Immature natural killer cell (primary cell): Measurements from ENCODE around the gene ATG7. TPM values are rescaled to one million over a fixed set of nuclear protein-coding genes. Genes with fewer than 3 reads are reported as not detected.
"Not testable (repeated sequence)": the region's sequence is repeated elsewhere in the genome, so short reads cannot be mapped to it uniquely, and the experiment has no call there.

Source experiments
- DNase-seq, 3 donors: peaks; one replicate each; pipeline ENCODE4 v3.0.0; 2022; ENCODE audit warnings: mixed read lengths in 1 of 3
- H3K27ac Mint-ChIP-seq, 6 donors: one replicate each; pipeline ENCODE4 v1.8.0; 2020; ENCODE audit warnings: mixed read lengths in 6 of 6, mild to moderate bottlenecking in 5 of 6, inconsistent platforms in 4 of 6, moderate library complexity in 3 of 6
- H3K27me3 Mint-ChIP-seq, 3 donors: one replicate each; pipeline ENCODE4 v1.8.0; 2020 to 2021; ENCODE audit warnings: low read depth in 3 of 3, mild to moderate bottlenecking in 3 of 3, mixed read lengths in 3 of 3, moderate library complexity in 3 of 3, inconsistent platforms in 1 of 3
- H3K36me3 Mint-ChIP-seq, 3 donors: one replicate each; pipeline ENCODE4 v1.8.0; 2020; ENCODE audit warnings: mixed read lengths in 3 of 3, inconsistent platforms in 2 of 3, mild to moderate bottlenecking in 2 of 3
- H3K4me1 Mint-ChIP-seq, 2 donors: one replicate each; pipeline ENCODE4 v1.8.0; 2020; ENCODE audit warnings: inconsistent platforms in 2 of 2, mild to moderate bottlenecking in 2 of 2, mixed read lengths in 2 of 2, moderate library complexity in 1 of 2
- H3K4me3 Mint-ChIP-seq, 5 donors: one replicate each; pipeline ENCODE4 v1.8.0; 2020; ENCODE audit warnings: mild to moderate bottlenecking in 5 of 5, mixed read lengths in 5 of 5, inconsistent platforms in 3 of 5, moderate library complexity in 3 of 5
- H3K9me3 Mint-ChIP-seq, 6 donors: one replicate each; pipeline ENCODE4 v1.8.0; 2020; ENCODE audit warnings: mild to moderate bottlenecking in 6 of 6, mixed read lengths in 6 of 6, inconsistent platforms in 4 of 6, moderate library complexity in 3 of 6
- polyA plus RNA-seq, 3 donors: library from polyadenylated mRNA; unstranded; fragments of 300-500 nt; fragmentation: Illumina TruSeq; gene quantifications; one replicate each; pipeline ENCODE4 v1.2.3, GENCODE V29; 2021

ATG7 gene
- polyA plus RNA-seq, 3 donors from 2014 or later = 12.9 to 22.1 (median 14.0) TPM

GRCh38 chr3:11447584-11448200 is 175.5 kb downstream of the ATG7 start:
- Mint-ChIP-seq H3K4me3 (no peak overlapping the region), H3K27ac (no peak overlapping the region), H3K9me3 (no peaks in the 10 kb centered on the region), H3K4me1 (no peaks in the 10 kb centered on the region), H3K27me3 (no peaks in the 10 kb centered on the region), H3K36me3 (peaks cover 11 to 21% (median 15%) of the 10 kb centered on the region in 3 donors)
- DNase-seq = no peak

DNA sequence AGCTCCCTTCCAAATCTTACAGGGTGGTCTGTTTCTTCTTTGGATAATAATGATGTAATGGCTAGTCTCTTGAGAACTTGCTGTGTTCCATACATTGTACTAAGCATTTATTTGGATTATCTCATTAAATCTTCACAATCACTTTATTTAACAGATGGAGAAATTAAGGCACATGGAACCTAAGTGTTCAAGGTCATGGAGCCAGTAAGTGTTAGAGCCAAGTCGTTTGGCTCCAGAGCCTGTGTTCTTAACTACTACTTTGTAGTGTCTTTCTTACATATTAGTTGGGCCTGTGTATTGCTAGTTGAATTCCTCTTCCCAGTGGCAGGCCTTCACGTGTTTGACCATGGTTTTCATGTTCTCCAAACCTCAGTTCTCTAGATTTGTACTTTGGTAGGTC is 177.8 kb downstream of the ATG7 start:
- no peak for DNase-seq
- Mint-ChIP-seq H3K27me3 (no peaks in the 10 kb centered on the region), H3K36me3 (peaks cover 7 to 17% (median 11%) of the 10 kb centered on the region in 3 donors), H3K9me3 (no peaks in the 10 kb centered on the region), H3K4me3 (no peak overlapping the region), H3K27ac (no peak overlapping the region), H3K4me1 (no peaks in the 10 kb centered on the region)

DNA sequence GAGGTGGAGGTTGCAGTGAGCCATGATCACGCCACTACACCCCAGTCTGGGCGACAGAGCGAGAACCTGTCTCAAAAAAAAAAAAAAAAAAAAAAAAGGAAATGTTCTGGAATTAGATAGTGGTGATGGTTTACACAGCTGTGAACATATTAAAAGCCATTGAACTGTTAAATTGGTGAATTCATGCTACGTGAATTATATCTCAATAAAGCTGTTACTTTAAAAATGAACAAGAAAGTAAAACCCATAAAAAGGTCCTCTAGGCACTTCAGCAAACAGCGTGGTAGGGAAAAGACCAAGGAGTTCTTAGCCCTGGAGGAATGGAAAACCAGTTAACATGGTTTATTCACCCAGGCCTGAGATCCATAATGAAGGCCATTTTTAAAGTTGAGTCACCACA is 180.1 kb downstream of the ATG7 start:
- no peaks in the 10 kb centered on the region for H3K4me1 Mint-ChIP-seq
- H3K9me3 Mint-ChIP-seq = no peaks in the 10 kb centered on the region
- no peak overlapping the region for H3K27ac Mint-ChIP-seq
- DNase-seq = no peak
- H3K27me3 Mint-ChIP-seq = peaks cover 0 to 2% (median 0%) of the 10 kb centered on the region in 3 donors
- no peak overlapping the region for H3K4me3 Mint-ChIP-seq
- peaks cover 3 to 8% (median 6%) of the 10 kb centered on the region in 3 donors for H3K36me3 Mint-ChIP-seq

- no peaks in the 10 kb centered on the region for H3K9me3 Mint-ChIP-seq
- H3K4me3 Mint-ChIP-seq = no peak overlapping the region
- H3K27me3 Mint-ChIP-seq = peaks cover 0 to 2% (median 0%) of the 10 kb centered on the region in 3 donors
- no peak overlapping the region for H3K27ac Mint-ChIP-seq
- H3K4me1 Mint-ChIP-seq = no peaks in the 10 kb centered on the region
- H3K36me3 Mint-ChIP-seq = peaks cover 3 to 6% (median 5%) of the 10 kb centered on the region in 3 donors
- no peak for DNase-seq
Measured at GRCh38 chr3:11452885-11453847, 181.0 kb downstream of the ATG7 start.

- H3K36me3 Mint-ChIP-seq = no peaks in the 10 kb centered on the region
- DNase-seq = no peak
- no peak overlapping the region for H3K4me3 Mint-ChIP-seq
- peaks cover 0 to 2% (median 0%) of the 10 kb centered on the region in 3 donors for H3K27me3 Mint-ChIP-seq
- H3K4me1 Mint-ChIP-seq = no peaks in the 10 kb centered on the region
- H3K9me3 Mint-ChIP-seq = no peaks in the 10 kb centered on the region
- H3K27ac Mint-ChIP-seq = peak overlapping the region in 1 of 6 donors; percentile 52
Measured at GRCh38 chr3:11455956-11456355, 183.8 kb downstream of the ATG7 start.

DNA sequence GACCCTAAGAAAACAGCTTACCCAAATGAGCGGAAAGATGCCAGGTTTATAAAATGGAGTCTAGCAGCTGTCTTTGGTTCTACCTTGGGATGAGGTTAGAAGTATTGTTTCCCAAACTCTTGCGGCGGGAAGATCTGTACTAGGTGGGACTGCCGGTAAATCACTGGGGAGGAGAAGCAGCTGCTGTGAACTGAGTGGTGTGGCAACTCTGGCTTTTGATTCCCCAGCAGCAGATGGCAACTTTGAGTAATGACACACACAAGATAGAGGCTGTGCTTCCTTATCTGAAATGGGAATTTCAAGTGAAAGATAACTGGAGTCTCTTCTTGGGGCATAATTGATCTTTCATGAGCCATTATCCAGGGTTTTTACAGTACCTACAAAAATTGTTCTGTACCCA is 184.9 kb downstream of the ATG7 start:
- DNase-seq = no peak
- peaks cover 0 to 2% (median 0%) of the 10 kb centered on the region in 3 donors for H3K27me3 Mint-ChIP-seq
- H3K4me1 Mint-ChIP-seq = no peaks in the 10 kb centered on the region
- no peaks in the 10 kb centered on the region for H3K9me3 Mint-ChIP-seq
- no peak overlapping the region for H3K27ac Mint-ChIP-seq
- H3K4me3 Mint-ChIP-seq = no peak overlapping the region
- no peaks in the 10 kb centered on the region for H3K36me3 Mint-ChIP-seq

GRCh38 chr3:11459186-11459824 is 187.1 kb downstream of the ATG7 start:
- Mint-ChIP-seq H3K27me3 (peaks cover 0 to 2% (median 0%) of the 10 kb centered on the region in 3 donors), H3K4me3 (no peak overlapping the region), H3K27ac (no peak overlapping the region), H3K4me1 (no peaks in the 10 kb centered on the region), H3K36me3 (no peaks in the 10 kb centered on the region), H3K9me3 (no peaks in the 10 kb centered on the region)
- DNase-seq = no peak

- no peaks in the 10 kb centered on the region for H3K4me1 Mint-ChIP-seq
- no peaks in the 10 kb centered on the region for H3K9me3 Mint-ChIP-seq
- H3K4me3 Mint-ChIP-seq = no peak overlapping the region
- no peak overlapping the region for H3K27ac Mint-ChIP-seq
- no peak for DNase-seq
- H3K27me3 Mint-ChIP-seq = no peaks in the 10 kb centered on the region
- H3K36me3 Mint-ChIP-seq = no peaks in the 10 kb centered on the region
Measured at GRCh38 chr3:11461226-11461625, 189.0 kb downstream of the ATG7 start.

DNA sequence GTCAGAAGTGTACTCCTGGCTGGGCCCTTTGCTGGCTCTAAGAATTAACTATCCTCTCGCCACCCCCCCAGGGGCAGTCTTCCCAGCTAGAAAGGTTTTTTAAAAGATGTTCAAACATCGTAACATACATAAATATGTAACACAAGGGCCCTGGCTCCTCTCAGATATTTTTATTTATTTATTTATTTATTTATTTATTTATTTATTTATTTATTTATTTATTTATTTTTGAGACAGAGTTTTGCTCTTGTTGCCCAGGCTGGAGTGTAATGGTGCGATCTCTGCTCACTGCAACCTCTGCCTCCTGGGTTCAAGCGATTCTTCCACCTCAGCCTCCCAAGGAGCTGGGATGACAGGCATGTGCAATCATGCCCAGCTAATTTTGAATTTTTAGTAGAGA is 190.5 kb downstream of the ATG7 start:
- H3K9me3 Mint-ChIP-seq, DNase-seq, H3K4me1 Mint-ChIP-seq, H3K27ac Mint-ChIP-seq, H3K27me3 Mint-ChIP-seq, H3K36me3 Mint-ChIP-seq, H3K4me3 Mint-ChIP-seq: not testable (repeated sequence)

DNA sequence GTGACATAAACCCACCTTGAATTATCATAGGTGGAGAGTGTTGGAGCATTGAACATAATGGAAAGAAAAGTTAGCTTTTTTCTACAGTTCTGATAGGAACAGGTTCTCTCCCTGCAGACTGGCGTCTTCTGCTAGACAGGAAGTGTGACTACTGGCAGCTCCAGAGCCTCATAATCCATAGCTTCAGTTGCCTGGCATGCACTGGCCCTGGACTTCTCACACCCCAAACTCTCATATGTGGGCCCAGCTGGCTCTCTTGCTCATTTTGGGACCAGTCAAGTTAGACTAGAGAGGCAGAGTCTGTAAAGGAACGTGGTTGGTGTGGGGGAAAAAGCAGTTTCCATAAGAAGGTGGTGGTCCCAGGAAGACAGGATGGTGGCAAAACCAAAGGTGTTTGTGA is 191.4 kb downstream of the ATG7 start:
- Mint-ChIP-seq H3K36me3 (peaks cover 0 to 10% (median 7%) of the 10 kb centered on the region in 3 donors), H3K4me1 (no peaks in the 10 kb centered on the region), H3K4me3 (no peak overlapping the region), H3K9me3 (no peaks in the 10 kb centered on the region), H3K27me3 (no peaks in the 10 kb centered on the region), H3K27ac (no peak overlapping the region)
- DNase-seq = no peak

GRCh38 chr3:11464356-11464755 is 192.2 kb downstream of the ATG7 start:
- Mint-ChIP-seq H3K27me3 (no peaks in the 10 kb centered on the region), H3K36me3 (peaks cover 0 to 13% (median 10%) of the 10 kb centered on the region in 3 donors), H3K9me3 (no peaks in the 10 kb centered on the region), H3K4me1 (no peaks in the 10 kb centered on the region), H3K4me3 (no peak overlapping the region), H3K27ac (no peak overlapping the region)
- no peak for DNase-seq

GRCh38 chr3:11465744-11466616 is 193.8 kb downstream of the ATG7 start:
- Mint-ChIP-seq H3K4me3 (no peak overlapping the region), H3K4me1 (no peaks in the 10 kb centered on the region), H3K9me3 (no peaks in the 10 kb centered on the region), H3K27ac (no peak overlapping the region), H3K36me3 (peaks cover 0 to 16% (median 10%) of the 10 kb centered on the region in 3 donors), H3K27me3 (no peaks in the 10 kb centered on the region)
- no peak for DNase-seq

- peaks cover 0 to 16% (median 10%) of the 10 kb centered on the region in 3 donors for H3K36me3 Mint-ChIP-seq
- no peak for DNase-seq
- H3K4me3 Mint-ChIP-seq = no peak overlapping the region
- H3K27me3 Mint-ChIP-seq = no peaks in the 10 kb centered on the region
- H3K4me1 Mint-ChIP-seq = no peaks in the 10 kb centered on the region
- no peaks in the 10 kb centered on the region for H3K9me3 Mint-ChIP-seq
- no peak overlapping the region for H3K27ac Mint-ChIP-seq
Measured at GRCh38 chr3:11467875-11468274, 195.7 kb downstream of the ATG7 start.
